NCI-H146 (cell line): Measurements from ENCODE around the gene PTPRH.
A peak's percentile ranks its signal among the peaks of the same experiment; 100 is the strongest.
"Not testable (repeated sequence)": the region's sequence is repeated elsewhere in the genome, so short reads cannot be mapped to it uniquely, and the experiment has no call there.

ENCODE experiments used
- DNase-seq: peaks from one replicate; lab custom pipeline; 2025; lab: John Stamatoyannopoulos, UW

Gene PTPRH

DNA sequence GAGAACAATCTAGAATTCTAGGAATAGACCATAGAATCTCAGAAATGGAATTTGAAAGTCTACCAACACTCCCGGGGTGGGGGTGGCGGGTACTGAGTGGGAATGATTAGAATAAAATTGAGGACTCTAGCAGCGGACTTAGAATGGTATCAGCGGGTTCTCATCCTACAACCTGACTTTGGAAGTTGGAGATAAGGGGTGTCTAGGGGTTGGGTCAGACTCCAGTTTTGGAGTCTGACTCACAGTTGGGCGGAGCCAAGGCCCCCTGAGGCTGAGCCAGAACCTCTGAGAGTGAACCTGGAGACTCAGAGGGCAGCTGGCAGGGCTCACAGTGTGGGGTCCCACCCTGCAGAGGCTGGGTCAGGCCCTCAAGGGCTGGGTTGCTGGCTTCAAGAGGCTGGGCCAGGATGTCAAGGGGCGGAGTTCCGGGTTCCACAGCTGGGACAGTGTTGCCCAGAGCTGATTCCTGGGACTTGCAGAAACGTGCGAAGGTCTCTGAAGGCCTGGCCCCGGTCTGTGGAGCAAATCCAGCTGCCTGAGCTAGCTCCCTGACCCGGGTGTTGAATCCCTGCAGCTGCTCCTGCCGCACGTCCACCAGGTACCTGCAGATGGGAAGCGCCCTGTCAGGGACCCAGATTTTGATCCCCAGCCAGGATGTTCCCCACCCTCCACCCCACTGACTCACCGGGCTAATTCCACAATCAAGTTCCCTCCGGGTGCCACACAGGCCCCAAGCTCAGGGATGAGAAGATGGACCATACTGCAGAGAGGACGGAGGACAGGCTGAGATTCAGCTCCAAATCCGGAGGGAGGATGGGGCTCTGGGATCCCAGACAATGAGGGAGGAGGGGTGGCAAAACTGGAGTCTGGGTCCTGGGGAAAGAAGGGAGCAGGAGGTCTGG is 50.2 kb downstream of the PTPRH start:
- DNase-seq, result peak; percentile 45

DNA sequence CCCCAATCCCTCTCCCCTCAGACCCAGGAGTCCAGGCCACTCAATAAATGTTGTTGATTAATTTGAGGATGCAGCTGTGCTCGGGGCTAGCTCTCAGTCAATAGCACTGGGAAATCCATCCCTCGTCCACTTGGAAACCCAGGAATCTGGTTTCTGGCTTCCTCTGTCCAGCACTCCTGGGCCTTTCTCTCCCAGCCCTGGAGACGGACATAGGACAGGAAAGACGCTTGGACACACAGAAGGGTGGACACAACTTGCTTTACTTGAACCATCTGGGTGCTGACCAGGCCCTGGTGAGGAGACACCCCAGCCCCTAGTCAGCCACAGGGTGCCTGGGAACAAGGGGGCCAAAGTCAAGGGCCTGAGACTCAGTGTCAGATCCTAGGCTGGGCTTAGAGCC is 50.9 kb downstream of the PTPRH start:
- no peak for DNase-seq

DNA sequence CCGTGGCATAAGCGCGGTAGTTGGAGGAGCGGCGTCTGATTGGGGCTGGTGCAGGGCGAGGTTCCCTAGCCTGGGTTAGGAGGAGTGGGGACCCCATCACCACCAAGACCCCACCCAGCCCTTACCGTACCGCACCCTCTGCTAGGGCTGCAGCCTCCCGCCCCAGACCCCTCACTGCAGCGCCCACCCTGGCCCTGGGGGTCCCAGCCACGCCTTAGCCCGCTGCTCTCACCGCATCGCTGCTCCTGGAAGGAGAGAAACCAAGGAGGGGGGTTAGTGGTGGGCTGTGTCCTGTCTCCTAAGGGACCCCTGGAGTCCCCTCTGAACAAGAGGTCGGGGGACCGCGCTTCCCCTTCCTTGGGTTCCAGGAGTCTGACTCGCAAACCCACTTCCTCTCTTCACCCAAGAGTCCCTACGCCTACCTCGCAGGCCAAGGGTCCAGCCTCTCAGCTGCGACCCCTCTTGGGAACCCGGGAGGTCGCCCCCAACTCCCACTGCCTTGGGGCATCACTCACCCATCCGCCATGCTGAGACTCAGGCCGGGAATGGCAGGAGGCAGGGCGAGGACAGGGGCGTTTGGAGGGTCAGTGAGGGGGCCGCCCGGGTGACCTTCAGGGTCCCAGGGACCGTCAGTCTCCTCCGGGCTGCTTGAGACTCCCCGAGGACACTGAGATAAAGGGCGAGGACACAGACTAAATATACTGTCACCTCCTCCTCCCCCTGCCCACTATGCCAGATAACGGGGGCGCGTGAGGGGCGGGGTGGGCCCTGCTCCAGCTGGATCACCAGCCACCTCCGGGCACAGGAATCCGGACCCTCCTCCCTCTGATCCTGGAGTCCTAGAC is 52.0 kb downstream of the PTPRH start, which contains the start of gene TNNI3:
TSS of gene TNNI3 (minus strand) at position 669 of the 845 bp plus-strand sequence. CDS start at position 526, 143 bp downstream.
- DNase-seq, result no peak

DNA sequence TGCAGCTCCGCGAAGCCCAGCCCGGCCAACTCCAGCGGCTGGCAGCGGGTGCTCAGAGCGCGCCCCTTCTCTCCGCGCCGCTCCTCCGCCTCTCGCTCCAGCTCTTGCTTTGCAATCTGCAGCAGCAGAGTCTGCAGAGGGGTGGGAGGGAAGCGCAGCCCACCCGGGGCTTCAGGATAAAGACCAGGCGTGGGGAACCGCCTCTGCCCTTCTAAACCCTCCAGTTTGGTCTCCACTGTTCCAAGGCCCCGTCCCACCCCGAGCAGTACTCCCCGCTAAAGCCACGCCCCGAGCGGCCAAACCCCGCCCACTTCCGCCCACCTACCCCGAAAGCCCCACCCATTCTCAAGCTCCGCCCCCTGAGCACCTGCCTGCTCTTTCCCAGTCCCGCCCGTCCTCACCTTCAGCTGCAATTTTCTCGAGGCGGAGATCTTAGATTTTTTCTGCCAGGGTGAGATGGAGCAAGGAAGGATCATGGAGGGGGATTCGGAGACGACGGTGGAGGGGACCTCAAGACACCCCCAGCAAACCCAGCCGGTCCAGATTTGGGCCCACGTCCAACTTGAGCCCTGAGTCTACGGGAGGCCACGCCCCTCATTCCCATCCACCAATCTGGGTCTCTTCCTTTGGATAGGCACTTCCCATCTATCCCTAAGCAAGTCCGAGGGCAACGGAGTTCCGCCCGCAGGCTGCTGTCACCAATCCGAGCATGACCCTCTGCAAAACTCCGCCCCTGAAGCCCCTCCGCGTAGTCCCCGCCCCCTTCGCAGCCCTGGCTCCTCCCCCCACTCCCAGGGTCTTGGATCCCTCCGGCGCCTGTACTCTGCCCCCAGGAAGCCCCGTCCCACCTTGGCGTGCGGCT is 52.9 kb downstream of the PTPRH start:
- DNase-seq, result peak; percentile 95

DNA sequence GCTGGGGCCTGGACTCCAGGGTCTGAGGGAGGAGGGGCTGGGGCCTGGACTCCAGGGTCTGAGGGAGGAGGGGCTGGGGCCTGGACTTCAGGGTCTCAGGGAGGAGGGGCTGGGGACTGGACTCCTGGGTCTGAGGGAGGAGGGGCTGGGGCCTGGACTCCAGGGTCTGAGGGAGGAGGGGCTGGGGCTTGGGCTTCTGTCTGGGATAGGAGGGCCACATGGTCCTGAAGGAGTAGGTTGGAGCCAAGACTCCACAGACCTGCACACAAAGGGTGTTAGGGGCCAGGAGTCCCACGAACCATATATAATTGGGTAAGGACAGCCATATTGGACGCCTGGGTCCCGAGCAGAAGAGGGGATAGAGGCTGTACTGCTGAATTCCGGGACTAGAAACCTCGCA is 53.5 kb downstream of the PTPRH start:
- DNase-seq, result not testable (repeated sequence)

DNA sequence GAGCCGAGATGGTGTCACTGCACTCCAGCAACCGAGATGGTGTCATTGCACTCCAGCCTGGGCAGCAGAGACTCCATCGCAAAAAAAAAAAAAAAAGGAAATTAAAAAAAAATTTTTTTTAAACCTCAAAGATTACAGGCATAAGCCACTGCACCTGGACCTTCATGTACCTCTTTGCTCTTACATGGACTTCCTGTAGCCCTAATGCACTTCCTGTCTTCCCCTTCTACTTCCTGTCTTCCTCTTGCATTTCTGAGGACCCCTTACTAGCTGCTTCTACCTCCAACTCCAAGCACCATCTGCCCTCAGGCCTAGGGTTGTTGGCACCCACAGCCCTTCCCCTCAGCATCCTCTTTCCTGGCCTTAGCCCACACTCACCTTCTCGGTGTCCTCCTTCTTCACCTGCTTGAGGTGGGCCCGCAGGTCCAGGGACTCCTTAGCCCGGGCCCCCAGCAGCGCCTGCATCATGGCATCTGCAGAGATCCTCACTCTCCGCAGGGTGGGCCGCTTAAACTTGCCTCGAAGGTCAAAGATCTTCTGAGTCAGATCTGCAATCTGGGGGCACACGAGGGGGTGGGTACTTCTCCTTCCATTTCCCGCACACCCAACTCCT is 55.5 kb downstream of the PTPRH start:
- DNase-seq, result no peak

DNA sequence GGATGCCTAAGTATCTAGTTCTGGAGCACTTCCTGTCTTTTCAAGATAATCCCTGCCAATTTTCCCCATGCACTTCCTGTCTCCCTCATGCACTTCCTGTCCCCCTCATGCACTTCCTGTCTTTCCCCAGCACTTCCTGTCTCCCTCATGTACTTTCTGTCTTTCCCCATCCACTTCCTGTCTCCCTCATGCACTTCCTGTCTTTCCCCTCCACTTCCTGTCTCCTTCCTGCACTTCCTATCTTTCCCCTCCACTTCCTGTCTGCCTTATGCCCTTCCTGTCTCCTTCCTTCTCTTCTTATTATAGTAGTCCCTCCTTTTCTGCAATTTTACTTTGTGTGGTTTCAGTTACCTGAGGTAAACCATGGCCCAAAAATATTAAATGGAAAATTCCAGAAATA is 57.3 kb downstream of the PTPRH start:
- no peak for DNase-seq

DNA sequence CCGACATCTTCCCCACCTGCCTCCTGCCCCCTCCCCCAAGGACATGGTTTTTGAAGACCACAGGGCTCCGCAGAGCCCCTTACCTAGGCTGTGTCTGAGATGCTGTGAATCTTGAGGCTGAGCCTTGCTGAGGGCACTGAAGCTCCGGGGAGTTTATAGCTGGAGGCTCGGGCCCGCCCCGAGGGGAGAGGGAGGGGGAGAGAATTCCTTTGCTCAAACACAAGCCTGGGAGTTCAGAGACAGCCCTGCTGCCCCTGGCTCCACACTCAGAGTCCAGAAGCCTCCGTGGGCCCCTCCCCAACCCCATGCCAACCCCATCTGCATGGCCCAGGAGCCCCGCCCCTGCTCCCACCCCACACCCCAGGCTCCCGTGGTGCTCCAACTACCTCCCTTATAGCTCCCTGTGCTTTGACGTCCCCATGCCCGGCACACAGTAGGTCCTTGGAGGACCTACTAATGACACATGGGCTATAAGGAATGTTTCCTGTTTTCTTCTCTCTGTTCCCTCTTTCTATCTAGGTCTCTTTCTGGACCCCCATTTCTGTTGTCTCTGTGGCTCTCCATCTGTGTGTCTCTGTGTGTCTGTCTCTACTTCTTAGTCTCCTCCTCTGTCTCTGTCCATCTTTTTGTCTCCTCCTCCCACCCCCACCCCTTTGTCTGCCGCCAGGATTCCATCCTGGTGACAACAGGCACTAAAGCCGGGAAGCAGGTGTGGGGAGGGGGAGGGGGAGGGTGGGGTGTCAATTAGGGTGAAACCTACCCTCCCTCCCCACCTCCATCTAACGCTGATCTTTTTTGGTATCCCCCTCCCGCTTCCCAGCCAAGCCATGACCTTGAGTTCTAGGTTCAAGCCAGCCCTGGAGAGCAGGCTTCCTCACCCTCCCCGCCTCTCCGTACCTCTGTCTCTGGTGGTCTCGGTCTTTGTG is 60.0 kb downstream of the PTPRH start, which contains the start of gene TNNT1:
TSS of gene TNNT1 (minus strand) at position 129 of the 926 bp plus-strand sequence. CDS start 2,049 bp downstream, outside the sequence.
- no peak for DNase-seq

DNA sequence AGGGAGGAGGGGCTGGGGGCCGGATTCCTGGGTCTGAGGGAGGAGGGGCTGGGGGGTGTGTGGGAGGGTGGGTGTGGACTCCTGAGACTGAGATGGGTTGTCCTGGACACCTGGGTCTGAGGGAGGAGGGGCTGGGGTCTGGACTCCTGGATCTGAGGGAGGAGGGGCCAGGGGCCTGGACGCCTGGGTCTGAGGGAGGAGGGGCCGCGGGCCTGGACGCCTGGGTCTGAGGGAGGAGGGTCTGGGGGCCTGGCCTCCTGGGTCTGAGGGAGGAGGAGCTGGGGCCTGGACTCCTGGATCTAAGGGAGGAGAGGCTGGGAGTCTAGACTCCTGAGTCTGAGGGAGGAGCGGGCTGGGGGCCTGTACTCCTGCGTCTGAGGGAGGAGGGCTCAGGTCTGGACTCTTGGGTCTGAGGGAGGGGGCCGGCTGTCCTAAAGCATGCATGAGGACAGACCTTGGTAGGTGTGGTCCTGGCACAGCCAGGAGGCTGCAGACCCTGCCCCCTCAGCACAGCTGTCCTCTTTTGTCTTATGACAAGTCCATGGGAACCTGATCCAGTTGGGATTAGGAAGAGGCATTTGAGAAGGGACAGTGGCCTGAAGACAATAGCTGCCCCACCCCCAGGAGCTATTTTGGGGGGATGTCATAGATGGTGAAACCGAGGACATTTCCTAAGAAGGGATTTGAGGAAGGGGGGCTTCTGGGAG is 61.6 kb downstream of the PTPRH start:
- DNase-seq, result peak; percentile 49

DNA sequence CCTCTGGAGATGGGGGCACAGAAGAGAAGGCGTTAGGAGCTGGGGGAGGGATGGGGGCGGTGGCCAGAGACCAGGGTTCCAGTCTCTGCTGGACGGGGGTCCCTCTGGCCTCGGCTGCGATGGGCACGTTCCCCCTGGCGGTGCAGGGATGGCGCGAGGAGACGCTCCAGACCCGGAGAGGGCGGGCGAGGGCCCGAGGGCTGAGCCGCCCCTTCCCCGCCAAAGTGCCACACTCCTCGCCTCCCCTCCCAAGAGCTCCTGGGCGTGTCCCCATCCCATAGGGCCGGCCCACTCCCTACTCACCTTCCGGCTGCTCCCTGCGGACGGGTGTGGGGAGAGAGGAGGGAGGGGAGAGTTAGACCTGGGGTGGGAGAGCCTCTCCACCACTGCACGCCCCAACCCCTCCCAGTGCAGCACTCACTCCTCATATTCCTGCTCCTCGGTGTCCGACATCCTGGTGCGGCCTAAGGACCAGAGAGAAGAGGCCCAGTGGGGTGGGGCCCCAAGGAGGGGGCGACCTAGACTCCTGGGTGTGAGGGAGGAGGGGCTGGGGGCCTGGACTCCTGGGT is 62.5 kb downstream of the PTPRH start:
- DNase-seq, result peak; percentile 90

DNA sequence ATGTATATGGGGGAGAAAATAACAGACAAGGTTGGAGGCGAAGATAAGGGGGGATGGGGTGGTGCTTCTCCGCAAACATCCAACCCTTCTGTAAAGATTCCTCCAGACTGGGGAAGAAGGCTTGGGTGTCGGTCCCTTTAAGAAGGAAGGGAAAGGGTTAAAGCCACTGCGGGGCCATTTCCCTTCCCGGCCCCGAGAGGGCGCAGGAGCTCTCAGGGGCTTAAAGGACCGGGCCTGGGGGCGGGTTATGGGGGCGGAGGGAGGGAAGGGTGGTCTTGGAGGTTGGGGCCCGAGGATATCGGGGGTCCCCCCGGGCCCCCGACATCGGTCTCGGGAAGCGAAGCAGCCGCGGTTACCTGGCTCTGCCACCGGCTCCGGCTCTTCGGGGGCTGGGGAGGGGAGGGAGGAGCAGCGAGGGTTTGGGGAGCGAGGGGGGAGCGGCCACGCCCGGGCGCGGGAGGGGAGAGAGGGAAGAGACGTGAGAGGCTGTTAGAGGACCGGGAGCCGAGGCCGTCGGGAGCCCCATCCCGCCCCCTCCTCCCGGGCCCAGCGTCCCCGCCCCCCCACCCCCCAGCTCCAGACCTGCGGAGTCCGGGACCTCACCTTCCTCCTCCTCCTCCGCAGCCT is 63.1 kb downstream of the PTPRH start:
- peak; percentile 73 for DNase-seq

DNA sequence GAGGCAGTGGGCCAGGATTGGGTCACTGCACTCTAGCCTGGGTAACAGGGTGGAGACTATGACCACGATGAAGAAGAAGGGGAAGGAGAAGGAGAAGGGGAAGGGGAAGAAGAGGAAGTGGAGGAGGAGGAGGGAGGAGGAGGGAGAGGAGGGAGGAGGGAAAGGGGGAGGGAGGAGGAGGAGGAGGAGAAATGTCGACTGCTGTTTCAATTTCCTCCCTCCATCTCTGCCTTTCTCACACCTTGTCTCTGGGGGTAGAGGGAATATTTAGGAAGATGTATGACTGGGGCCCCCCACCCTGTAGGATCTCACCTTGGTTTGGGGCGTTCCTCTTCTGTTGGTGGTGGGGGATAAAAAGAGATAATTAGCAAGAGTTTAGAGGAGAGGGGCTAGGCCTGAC is 64.1 kb downstream of the PTPRH start:
- DNase-seq, result no peak

DNA sequence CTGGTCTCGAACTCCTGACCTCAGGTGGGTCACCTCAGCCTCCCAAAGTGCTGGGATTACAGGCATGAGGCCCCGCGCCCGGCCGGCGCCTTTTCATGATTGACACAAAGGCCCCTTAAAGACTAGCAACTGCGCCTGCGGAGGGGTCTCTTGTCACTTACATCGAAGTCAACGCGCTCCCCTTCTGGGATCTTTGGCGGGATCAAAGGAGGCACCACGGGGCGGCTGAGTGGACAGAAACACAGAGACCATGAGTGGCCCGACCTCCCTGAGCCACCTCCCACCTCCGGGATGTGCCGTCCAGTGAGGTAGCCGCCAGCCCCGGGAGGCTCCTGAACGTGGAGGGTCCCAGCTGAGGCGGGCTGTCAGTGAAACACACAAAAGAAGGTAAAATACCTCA is 67.6 kb downstream of the PTPRH start:
- no peak for DNase-seq

DNA sequence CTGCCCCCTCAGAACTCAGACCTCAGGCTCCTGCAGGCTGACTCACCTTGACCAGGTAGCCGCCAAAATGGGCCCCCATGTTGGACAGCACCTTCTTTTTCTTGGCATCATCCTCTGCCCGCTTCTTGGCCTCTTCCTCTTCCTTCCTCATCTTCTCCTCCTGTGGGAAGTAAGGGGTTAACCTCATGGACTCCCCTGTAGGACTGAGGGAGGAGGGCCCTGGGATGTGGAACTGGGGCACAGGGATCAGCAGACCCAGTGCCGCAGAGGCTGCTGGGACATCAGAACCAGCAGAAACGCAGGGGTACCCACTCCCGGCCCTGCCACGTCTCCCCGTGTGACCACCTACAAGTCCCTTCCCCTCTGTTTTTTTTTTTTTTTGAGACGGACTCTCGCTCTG is 71.4 kb downstream of the PTPRH start:
- no peak for DNase-seq

DNA sequence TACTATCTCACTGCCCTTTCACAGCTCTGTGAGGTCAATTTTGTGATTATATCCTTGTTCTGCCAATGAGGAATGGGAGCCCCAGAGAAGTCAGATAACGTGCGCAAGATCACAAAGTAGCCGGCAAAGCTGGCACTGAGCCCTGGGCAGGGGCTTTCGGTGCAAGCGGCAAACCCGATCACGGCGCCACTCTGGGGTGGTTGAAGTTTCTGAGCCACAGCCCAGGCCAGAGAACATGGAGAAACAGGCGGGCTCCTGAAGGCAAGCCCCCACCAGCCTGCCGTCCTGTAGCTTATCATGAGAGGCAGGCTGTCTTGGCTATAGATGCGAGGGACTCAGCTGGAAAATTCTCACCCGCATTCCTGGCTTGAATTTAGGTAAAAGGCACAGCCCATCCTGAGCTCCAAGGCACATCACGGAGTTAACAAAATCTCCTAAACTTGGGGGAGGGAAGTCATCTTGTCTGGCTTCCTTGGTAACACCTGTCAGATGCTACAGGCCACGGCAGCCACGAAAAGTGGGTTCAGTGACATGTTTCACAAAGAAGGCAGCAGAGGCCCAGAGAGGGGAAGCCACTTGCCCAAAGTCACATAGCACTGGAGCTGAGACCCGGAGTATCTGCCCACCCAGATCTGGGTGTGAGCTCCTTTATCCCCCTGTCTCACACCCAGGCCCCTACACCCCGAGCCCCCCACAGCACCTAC is 72.8 kb downstream of the PTPRH start:
- DNase-seq, result no peak

DNA sequence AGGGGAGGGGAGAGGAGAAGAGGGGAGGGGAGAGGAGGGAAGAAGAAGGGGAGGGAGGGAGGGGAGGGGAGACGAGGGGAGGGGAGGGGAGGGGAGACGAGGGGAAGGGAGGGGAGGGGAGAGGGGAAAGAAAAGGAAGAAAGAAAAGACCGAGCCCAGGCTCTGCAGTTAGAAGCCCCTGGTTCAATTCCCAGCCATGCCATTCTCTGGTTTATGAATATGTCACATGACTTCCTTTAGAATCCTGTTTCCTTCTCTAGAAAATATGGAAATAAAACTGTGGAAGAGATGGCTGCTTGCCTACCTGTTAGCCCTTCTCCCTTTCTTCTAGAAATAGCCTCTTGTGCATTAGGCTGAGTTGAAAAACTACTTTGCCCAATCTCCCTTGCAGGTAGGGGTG is 74.6 kb downstream of the PTPRH start:
- no peak for DNase-seq

DNA sequence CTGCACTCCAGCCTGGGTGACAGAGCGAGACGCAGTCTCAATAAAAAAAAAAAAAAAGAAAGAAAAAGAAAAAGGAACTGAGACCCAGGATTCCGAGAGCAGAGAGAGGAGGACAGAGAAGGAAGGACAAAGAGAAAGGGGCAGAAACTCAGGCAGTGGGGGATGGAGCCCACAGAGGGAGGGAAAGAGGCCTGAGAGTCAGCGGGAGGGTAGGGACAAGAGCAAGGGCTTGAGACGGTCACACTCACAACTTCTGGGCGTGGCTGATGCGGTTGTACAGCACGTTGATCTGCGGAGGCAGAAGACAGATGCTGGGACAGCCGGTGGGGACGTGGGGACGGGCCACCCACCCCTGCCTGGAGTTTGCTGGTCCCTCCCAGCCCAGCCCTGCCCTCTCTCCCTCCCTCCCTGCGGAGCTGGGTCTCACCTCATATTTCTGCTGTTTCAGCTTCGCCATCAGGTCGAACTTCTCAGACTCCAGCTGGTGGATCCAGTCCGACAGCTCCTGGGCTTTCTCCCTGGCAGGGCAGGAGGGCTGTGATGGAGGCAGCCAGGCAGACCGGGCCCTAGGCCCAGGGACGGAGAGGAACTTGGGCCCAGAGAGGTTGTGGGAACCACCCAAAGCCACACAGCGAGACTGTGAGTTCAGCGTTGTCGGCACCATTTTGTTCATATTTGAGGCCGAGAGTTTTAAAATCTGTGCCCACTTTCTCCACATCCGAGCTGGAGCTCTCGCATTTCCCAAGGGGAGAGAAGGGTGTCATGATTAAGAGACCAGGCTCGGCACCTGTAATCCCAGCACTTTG is 75.5 kb downstream of the PTPRH start:
- no peak for DNase-seq
